Stomach smooth muscle (tissue), 2 donors: ENCODE measurements around the gene THRB.
A peak's percentile ranks its signal among the peaks of the same experiment; 100 is the strongest.

ENCODE experiments used
- H3K27ac ChIP-seq: one replicate; pipeline ENCODE4 v1.7.0; 2013; ENCODE audit warnings: mild to moderate bottlenecking, low read length, inconsistent platforms
- H3K27me3 ChIP-seq, 2 donors: one replicate each; pipeline ENCODE4 v1.7.0; 2013; ENCODE audit warnings: low read length in 2 of 2; ENCODE audit not compliant: insufficient read depth in 2 of 2, control insufficient read depth in 1 of 2
- H3K36me3 ChIP-seq, 2 donors: one replicate each; pipeline ENCODE4 v1.7.0; 2013; ENCODE audit warnings: low read length in 2 of 2; ENCODE audit not compliant: control insufficient read depth in 2 of 2, insufficient read depth in 2 of 2
- H3K4me1 ChIP-seq: one replicate; pipeline ENCODE4 v1.7.0; 2013; ENCODE audit warnings: low read length; ENCODE audit not compliant: control insufficient read depth, insufficient read depth
- H3K4me3 ChIP-seq, 2 donors: one replicate each; pipeline ENCODE4 v1.7.0; 2013; ENCODE audit warnings: low read length in 2 of 2
- H3K9ac ChIP-seq, 2 donors: one replicate each; pipeline ENCODE4 v1.7.0; 2013; ENCODE audit warnings: low read length in 2 of 2, mild to moderate bottlenecking in 1 of 2
- H3K9me3 ChIP-seq, 2 donors: one replicate each; pipeline ENCODE4 v1.7.0; 2013; ENCODE audit warnings: low read length in 2 of 2; ENCODE audit not compliant: control insufficient read depth in 2 of 2
- donor health status: healthy.
- donor health status: Pancreatic carcinoma.

Gene THRB

GRCh38 chr3:24306518-24306917, 188.1 kb downstream of the THRB start:
- H3K9me3 ChIP-seq: no peaks in the 10 kb centered on the region
- H3K4me1 ChIP-seq: peaks cover 6% of the 10 kb centered on the region
- no peak overlapping the region for H3K9ac ChIP-seq
- no peaks in the 10 kb centered on the region for H3K27me3 ChIP-seq
- H3K27ac ChIP-seq: no peak overlapping the region
- H3K4me3 ChIP-seq: no peak overlapping the region
- H3K36me3 ChIP-seq: no peaks in the 10 kb centered on the region

- Histone ChIP-seq H3K27ac (no peak overlapping the region), H3K9ac (no peak overlapping the region), H3K27me3 (no peaks in the 10 kb centered on the region), H3K4me3 (no peak overlapping the region), H3K9me3 (no peaks in the 10 kb centered on the region), H3K4me1 (peaks cover 6% of the 10 kb centered on the region), H3K36me3 (no peaks in the 10 kb centered on the region)
These were observed 188.7 kb downstream of the THRB start for GRCh38 chr3:24305795-24306467.

GRCh38 chr3:24303057-24303754, 191.4 kb downstream of the THRB start:
- Histone ChIP-seq H3K9me3 (no peaks in the 10 kb centered on the region), H3K9ac (no peak overlapping the region), H3K4me3 (no peak overlapping the region), H3K27me3 (no peaks in the 10 kb centered on the region), H3K36me3 (no peaks in the 10 kb centered on the region), H3K27ac (no peak overlapping the region), H3K4me1 (peaks cover 6% of the 10 kb centered on the region)

- H3K36me3 ChIP-seq: no peaks in the 10 kb centered on the region
These were observed 192.3 kb downstream of the THRB start for GRCh38 chr3:24302396-24302795.

GRCh38 chr3:24300949-24301348, 193.7 kb downstream of the THRB start:
- no peak overlapping the region for H3K9ac ChIP-seq
- H3K4me1 ChIP-seq: peaks cover 5% of the 10 kb centered on the region
- H3K27ac ChIP-seq: no peak overlapping the region
- H3K36me3 ChIP-seq: no peaks in the 10 kb centered on the region
- no peak overlapping the region for H3K4me3 ChIP-seq
- H3K9me3 ChIP-seq: no peaks in the 10 kb centered on the region
- H3K27me3 ChIP-seq: no peaks in the 10 kb centered on the region

More at GRCh38 chr3:24302396-24302795, 192.3 kb downstream of the THRB start:
- Histone ChIP-seq H3K9ac (no peak overlapping the region), H3K27ac (no peak overlapping the region), H3K4me1 (peaks cover 6% of the 10 kb centered on the region), H3K27me3 (no peaks in the 10 kb centered on the region), H3K9me3 (no peaks in the 10 kb centered on the region), H3K4me3 (no peak overlapping the region)

- no peaks in the 10 kb centered on the region for H3K27me3 ChIP-seq
- H3K4me3 ChIP-seq: no peak overlapping the region
- no peaks in the 10 kb centered on the region for H3K9me3 ChIP-seq
- peaks cover 5% of the 10 kb centered on the region for H3K4me1 ChIP-seq
- no peak overlapping the region for H3K9ac ChIP-seq
- H3K27ac ChIP-seq: no peak overlapping the region
- no peaks in the 10 kb centered on the region for H3K36me3 ChIP-seq
These were observed 194.6 kb downstream of the THRB start for GRCh38 chr3:24299806-24300626.

GRCh38 chr3:24299246-24299805, 195.3 kb downstream of the THRB start:
- Histone ChIP-seq H3K9me3 (peaks cover under 1 to 1% of the 10 kb centered on the region in 2 donors), H3K27me3 (no peaks in the 10 kb centered on the region), H3K27ac (no peak overlapping the region), H3K36me3 (no peaks in the 10 kb centered on the region), H3K4me1 (peaks cover 5% of the 10 kb centered on the region), H3K9ac (no peak overlapping the region), H3K4me3 (no peak overlapping the region)

GRCh38 chr3:24296441-24297205, 198.0 kb downstream of the THRB start:
- peak overlapping the region; percentile 1 to 7 for H3K9ac ChIP-seq
- H3K36me3 ChIP-seq: peaks cover 0 to 5% of the 10 kb centered on the region in 2 donors
- peaks cover 5% of the 10 kb centered on the region for H3K4me1 ChIP-seq
- H3K9me3 ChIP-seq: peaks cover 4 to 6% of the 10 kb centered on the region in 2 donors
- H3K27me3 ChIP-seq: no peaks in the 10 kb centered on the region
- H3K27ac ChIP-seq: peak overlapping the region; percentile 19
- H3K4me3 ChIP-seq: peak overlapping the region in 1 of 2 donors; percentile 1

GRCh38 chr3:24294150-24294549, 200.5 kb downstream of the THRB start:
- H3K9ac ChIP-seq: no peak overlapping the region
- no peak overlapping the region for H3K4me3 ChIP-seq
- no peaks in the 10 kb centered on the region for H3K27me3 ChIP-seq
- H3K4me1 ChIP-seq: peaks cover 7% of the 10 kb centered on the region
- H3K27ac ChIP-seq: no peak overlapping the region
- peaks cover 4 to 6% of the 10 kb centered on the region in 2 donors for H3K9me3 ChIP-seq
- peaks cover 0 to 5% of the 10 kb centered on the region in 2 donors for H3K36me3 ChIP-seq

GRCh38 chr3:24291646-24292045, 203.0 kb downstream of the THRB start:
- Histone ChIP-seq H3K4me3 (no peak overlapping the region), H3K9me3 (peaks cover 4 to 6% of the 10 kb centered on the region in 2 donors), H3K27ac (no peak overlapping the region), H3K27me3 (no peaks in the 10 kb centered on the region), H3K9ac (no peak overlapping the region), H3K4me1 (peaks cover 16% of the 10 kb centered on the region), H3K36me3 (peaks cover 0 to 5% of the 10 kb centered on the region in 2 donors)
